Ishikawa (cell line): ENCODE measurements around the gene NFIX.

Experiments
- CREB1 ChIP-seq: IDR thresholded peaks from 2 replicates; pipeline ENCODE4 v1.6.1; 2012; ENCODE audit warnings: low read depth
- REST ChIP-seq: IDR thresholded peaks from 2 replicates; pipeline ENCODE4 v1.6.1; 2012; ENCODE audit warnings: low read depth, mild to moderate bottlenecking
- TEAD4 ChIP-seq: IDR thresholded peaks from 2 replicates; pipeline ENCODE4 v1.6.1; 2012
- YY1 ChIP-seq: IDR thresholded peaks from 2 replicates; pipeline ENCODE4 v1.6.1; 2012; ENCODE audit warnings: low read depth

DNA sequence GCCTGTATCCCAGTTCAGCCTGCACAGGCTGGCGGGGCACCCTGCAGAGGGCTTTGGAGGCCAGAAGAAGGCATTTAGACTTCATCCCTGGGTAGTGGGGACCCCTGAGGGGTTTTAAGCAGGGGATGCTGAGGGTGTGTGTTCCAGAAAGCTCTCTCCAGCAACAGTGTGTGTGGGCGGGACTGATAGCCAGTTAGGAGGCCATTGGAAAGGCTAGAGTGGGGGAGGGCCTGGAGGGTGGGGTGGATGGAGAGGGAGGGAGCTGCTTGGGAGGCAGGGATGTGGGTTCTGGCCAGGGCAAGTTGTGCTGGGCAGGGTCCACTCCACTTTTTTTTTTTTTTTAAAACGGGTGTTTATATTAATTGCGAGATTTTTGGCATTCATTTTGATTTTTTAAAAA lies 79.1 kb downstream of the NFIX start:
- no peak for TF ChIP-seq REST
- no peak for TF ChIP-seq CREB1
- TF ChIP-seq YY1 = no peak
- TF ChIP-seq TEAD4 = no peak
